Spleen (tissue), 11 donors: ENCODE results near the gene PRKCE. TPM values are rescaled to one million over a fixed set of nuclear protein-coding genes. Genes with fewer than 3 reads are reported as not detected.
"Not testable (repeated sequence)": the region's sequence is repeated elsewhere in the genome, so short reads cannot be mapped to it uniquely, and the experiment has no call there.

ENCODE experiments used
- DNase-seq: peaks from one replicate; pipeline ENCODE4 v3.0.0-alpha.2; 2020
- H3K27ac ChIP-seq, 8 donors: fragments of 200-600 bp; sonication (generic) in 7 of 8; 1 replicate in 4 of 8; 2 replicates in 4 of 8; pipeline versions ENCODE4 v1.5.0 to v1.8.0; 2016 to 2021; ENCODE audit warnings: inconsistent platforms in 4 of 8, mild to moderate bottlenecking in 4 of 8, moderate library complexity in 1 of 8
- H3K27me3 ChIP-seq, 7 donors: fragments of 200-600 bp; sonication (generic) in 6 of 7; replicated peaks in 1 of 7; 1 replicate in 4 of 7; 2 replicates in 3 of 7; pipeline versions ENCODE4 v1.5.0 to v1.8.0; 2016 to 2021; ENCODE audit warnings: inconsistent platforms in 3 of 7, mild to moderate bottlenecking in 1 of 7
- H3K36me3 ChIP-seq, 6 donors: fragments of 200-600 bp; sonication (generic) in 5 of 6; 1 replicate in 4 of 6; 2 replicates in 2 of 6; pipeline versions ENCODE4 v1.5.0 to v1.8.0; 2016 to 2021; ENCODE audit warnings: inconsistent platforms in 2 of 6
- H3K4me1 ChIP-seq, 6 donors: fragments of 200-600 bp; sonication (generic) in 5 of 6; 1 replicate in 3 of 6; 2 replicates in 3 of 6; pipeline versions ENCODE4 v1.5.0 to v1.8.0; 2016 to 2021; ENCODE audit warnings: inconsistent platforms in 3 of 6
- H3K4me3 ChIP-seq, 8 donors: fragments of 200-600 bp; sonication (generic) in 7 of 8; 1 replicate in 4 of 8; 2 replicates in 4 of 8; pipeline versions ENCODE4 v1.5.0 to v1.8.0; 2016 to 2021; ENCODE audit warnings: inconsistent platforms in 4 of 8, mild to moderate bottlenecking in 4 of 8, moderate library complexity in 2 of 8
- H3K9me3 ChIP-seq, 8 donors: fragments of 200-600 bp; sonication (generic) in 7 of 8; 1 replicate in 4 of 8; 2 replicates in 4 of 8; pipeline versions ENCODE4 v1.5.0 to v1.8.0; 2016 to 2021; ENCODE audit warnings: inconsistent platforms in 4 of 8
- POLR2A ChIP-seq, 3 donors: fragments of 450-650 bp; IDR thresholded peaks; one replicate each; pipeline ENCODE4 v1.5.1; 2017; ENCODE audit warnings: antibody characterized with exemption in 3 of 3, mild to moderate bottlenecking in 1 of 3
- POLR2AphosphoS5 ChIP-seq, 3 donors: sonication (generic); formaldehyde crosslinking; IDR thresholded peaks; one replicate each; pipeline ENCODE4 v1.5.1; 2017; ENCODE audit warnings: antibody characterized with exemption in 3 of 3
- WGBS, 5 donors: extraction: QIAGEN DNeasy Blood & Tissue Kit in 3 of 5; methylation state at CpG; one replicate each; pipeline versions ENCODE4 v1.1.5 to v1.1.7; 2013 to 2018; 5-methylcytosine and 5-hydroxymethylcytosine counted together
- intact Hi-C: fragments of 100-400 bp; cut with DNase I; formaldehyde crosslinking; loops from one replicate; pipeline ENCODE4 v1.15.0; 2023; ENCODE audit warnings: low total_unique reads
- polyA plus RNA-seq, 3 donors: library from polyadenylated mRNA; stranded (reverse); fragments of 200-250 nt; gene quantifications; one replicate each; pipeline ENCODE4 v1.2.1, GENCODE V29; 2013
- total RNA-seq, 7 donors: library from RNA; depleted of rRNA in 3 of 7; stranded (reverse); fragments of >200 nt in 3 of 7; fragmentation: NEBNext Ultra II Directional in 4 of 7; extraction: Animal tissue kit (Norgen Biotek cat#: 25700) in 4 of 7; gene quantifications; one replicate each; pipeline versions ENCODE4 v1.1.0 to v1.2.1, GENCODE V29; 2016 to 2021
- TF ChIP-seq, protein P1 (sequence below), 11 experiments: fragments of 200-600 bp in 7 of 11; fragments of 450-650 bp in 4 of 11; sonication (generic) in 4 of 11; IDR thresholded peaks in 8 of 11; conservative IDR thresholded peaks in 3 of 11; 1 replicate in 7 of 11; 2 replicates in 4 of 11; pipeline versions ENCODE4 v1.4.0 to v1.8.0; 2016 to 2021; ENCODE audit warnings: antibody characterized with exemption in 11 of 11, inconsistent platforms in 4 of 11, mild to moderate bottlenecking in 1 of 11
- donor health status: healthy with polysubstance abuse.
- donor health status: DM: no; HTN: no; CAD: no; lungs with moderate emphysema.
- donor health status: DM: no; HTN: no; CAD: no.
- donor health status: Bipolar disorder and iron deficiency.
- donor health status: healthy.
- donor health status: DM: no; HTN: no; CAD: no.
- donor health status: DM: yes; HTN: yes; CAD: no.

PRKCE gene
- total and polyA plus RNA-seq, 10 donors: 2.5 to 43.6 (median 18.8) TPM

DNA sequence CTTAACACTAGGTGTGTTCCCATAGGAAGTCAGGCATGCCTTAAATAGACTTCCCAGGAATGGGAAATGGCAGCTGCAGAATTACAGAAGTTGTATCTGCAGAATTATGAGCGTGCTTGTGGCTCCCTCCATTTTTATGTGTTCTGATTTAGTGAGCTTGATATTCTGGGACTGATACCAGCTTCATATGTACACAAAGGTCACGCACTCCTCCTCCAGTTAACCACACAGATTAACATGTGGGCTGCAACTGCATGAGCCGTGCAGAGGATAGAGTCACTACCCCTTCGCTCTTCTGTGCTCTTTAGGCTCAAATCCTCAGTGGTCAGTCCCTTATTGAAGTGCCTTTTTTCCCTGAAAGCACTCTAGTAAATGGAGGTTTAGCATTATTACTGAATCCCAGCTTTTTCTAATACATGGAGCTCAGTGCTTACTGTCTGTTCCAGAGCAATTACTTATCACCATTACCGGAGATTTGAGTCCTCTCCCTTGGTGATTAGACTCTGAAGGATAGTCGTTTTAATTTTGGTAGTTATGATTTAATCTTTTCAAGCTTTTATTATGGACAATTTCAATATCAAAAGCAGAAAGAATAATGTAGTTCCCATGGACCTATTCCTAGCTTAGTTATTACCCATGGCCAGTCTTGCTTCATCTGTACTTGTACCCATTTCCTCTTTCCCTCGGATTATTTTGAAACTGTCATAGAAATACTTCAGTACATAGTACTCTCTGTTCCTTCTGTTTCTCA lies 238.3 kb downstream of the PRKCE start:
- H3K27ac ChIP-seq: peak overlapping the region; percentile 44 to 97 (median 80)
- no peak for TF ChIP-seq POLR2AphosphoS5 (IDR thresholded peaks at IDR 0.05)
- no peak for TF ChIP-seq POLR2A (IDR thresholded peaks at IDR 0.05)
- TF ChIP-seq, protein P1, sequence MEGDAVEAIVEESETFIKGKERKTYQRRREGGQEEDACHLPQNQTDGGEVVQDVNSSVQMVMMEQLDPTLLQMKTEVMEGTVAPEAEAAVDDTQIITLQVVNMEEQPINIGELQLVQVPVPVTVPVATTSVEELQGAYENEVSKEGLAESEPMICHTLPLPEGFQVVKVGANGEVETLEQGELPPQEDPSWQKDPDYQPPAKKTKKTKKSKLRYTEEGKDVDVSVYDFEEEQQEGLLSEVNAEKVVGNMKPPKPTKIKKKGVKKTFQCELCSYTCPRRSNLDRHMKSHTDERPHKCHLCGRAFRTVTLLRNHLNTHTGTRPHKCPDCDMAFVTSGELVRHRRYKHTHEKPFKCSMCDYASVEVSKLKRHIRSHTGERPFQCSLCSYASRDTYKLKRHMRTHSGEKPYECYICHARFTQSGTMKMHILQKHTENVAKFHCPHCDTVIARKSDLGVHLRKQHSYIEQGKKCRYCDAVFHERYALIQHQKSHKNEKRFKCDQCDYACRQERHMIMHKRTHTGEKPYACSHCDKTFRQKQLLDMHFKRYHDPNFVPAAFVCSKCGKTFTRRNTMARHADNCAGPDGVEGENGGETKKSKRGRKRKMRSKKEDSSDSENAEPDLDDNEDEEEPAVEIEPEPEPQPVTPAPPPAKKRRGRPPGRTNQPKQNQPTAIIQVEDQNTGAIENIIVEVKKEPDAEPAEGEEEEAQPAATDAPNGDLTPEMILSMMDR (IDR thresholded peaks at IDR 0.05 in 8 of 11, conservative IDR thresholded peaks at IDR 0.05 in 3 of 11): no peak
- intact Hi-C loops: no loop called here

DNA sequence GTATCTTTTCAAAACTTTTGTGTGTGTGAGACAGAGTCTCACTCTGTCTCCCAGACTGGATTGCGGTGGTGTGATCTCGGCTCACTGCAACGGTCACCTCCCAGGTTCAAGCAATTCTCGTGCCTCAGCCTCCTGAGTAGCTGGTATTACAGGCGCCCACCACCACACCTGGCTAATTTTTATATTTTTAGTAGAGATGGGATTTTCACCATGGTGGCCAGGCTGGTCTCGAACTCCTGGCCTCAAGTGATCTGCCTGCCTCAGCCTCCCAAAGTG lies 238.8 kb downstream of the PRKCE start:
- intact Hi-C loops, DNase-seq, H3K9me3 ChIP-seq, H3K36me3 ChIP-seq, H3K27me3 ChIP-seq: not testable (repeated sequence)
- Histone ChIP-seq H3K4me1 (peaks cover 27 to 100% (median 79%) of the 10 kb centered on the region in 6 donors), H3K27ac (peak overlapping the region; percentile 44 to 97 (median 80)), H3K4me3 (peak overlapping the region in 2 of 8 donors; percentile 5 to 14)
- WGBS, 5 donors: 65 to 78% (median 76%) methylated on average over 6 of the region's 6 CpGs
- peak; percentile 15 to 68 (median 49) for TF ChIP-seq POLR2AphosphoS5 (IDR thresholded peaks at IDR 0.05)

More for the DNA sequence above, 238.3 kb downstream of the PRKCE start:
- Histone ChIP-seq H3K36me3 (no peaks in the 10 kb centered on the region), H3K4me3 (peak overlapping the region in 2 of 8 donors; percentile 5 to 21), H3K4me1 (peaks cover 30 to 100% (median 83%) of the 10 kb centered on the region in 6 donors), H3K9me3 (no peaks in the 10 kb centered on the region), H3K27me3 (no peaks in the 10 kb centered on the region)
- no peak for DNase-seq
- WGBS, 5 donors: 50 to 57% (median 52%) methylated on average over 7 of the region's 7 CpGs

DNA sequence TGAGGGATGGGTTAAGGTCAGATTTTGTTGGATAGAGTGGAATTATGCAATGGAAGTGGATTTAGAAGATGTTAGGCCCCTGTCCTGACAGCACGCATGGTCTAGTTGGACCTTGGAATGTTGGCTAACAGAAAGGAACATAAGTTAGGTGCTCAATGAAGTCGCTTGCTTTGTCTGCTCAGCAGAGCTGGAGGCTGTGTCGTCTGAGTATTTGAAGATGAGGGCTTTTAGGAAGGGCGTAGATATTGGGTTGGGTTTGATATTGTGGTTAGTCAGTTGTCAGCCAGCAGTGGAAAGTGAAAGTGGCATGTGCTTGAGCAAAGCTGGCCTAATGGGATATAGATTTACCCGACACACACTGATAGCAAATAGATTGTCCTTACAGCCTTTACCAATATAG lies 239.3 kb downstream of the PRKCE start:
- Histone ChIP-seq H3K9me3 (no peaks in the 10 kb centered on the region), H3K4me1 (peaks cover 27 to 100% (median 79%) of the 10 kb centered on the region in 6 donors), H3K27ac (peak overlapping the region; percentile 44 to 97 (median 80)), H3K4me3 (peak overlapping the region in 1 of 8 donors; percentile 14), H3K36me3 (no peaks in the 10 kb centered on the region), H3K27me3 (no peaks in the 10 kb centered on the region)
- intact Hi-C loops: no loop called here
- DNase-seq: no peak
- TF ChIP-seq, protein P1 (IDR thresholded peaks at IDR 0.05 in 8 of 11, conservative IDR thresholded peaks at IDR 0.05 in 3 of 11): no peak
- TF ChIP-seq POLR2AphosphoS5 (IDR thresholded peaks at IDR 0.05): peak in 1 of 3 donors; percentile 62
- 40 to 46% (median 44%) methylated on average over 5 of the region's 5 CpGs for WGBS, 5 donors

DNA sequence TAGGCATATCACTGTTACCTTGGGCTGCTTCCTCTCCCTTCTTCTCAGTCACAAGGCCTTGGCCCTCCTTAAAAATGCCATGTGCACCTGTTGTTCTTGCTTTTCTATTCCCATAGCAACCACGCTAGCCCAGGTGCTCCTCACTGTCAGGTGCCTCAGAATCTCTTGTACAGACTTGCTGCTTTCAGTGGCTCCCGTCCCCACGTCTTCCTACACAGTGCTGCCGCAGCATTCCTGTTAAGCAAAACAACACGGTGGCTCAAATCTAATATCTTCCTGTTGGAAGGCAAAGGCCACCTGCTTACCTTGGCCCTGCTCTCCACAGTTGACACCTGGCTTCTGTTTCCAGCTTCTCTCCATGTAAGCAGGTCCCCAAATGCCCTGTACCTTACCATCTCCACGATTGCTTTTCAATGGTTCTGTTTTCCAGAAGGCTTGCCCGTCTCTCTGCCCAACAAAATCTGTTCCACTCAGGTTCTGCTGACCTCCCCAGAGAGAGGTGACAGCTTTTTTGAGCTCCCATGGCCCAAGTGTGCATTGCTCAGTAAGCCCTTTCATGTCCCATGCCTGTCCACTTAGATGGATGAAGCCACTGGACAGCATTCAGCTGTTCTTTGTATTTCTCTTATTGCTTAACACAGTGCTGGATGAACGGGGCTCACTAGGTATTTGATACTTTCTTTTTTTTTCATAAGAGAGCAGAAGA lies 240.4 kb downstream of the PRKCE start:
- no peak for DNase-seq
- TF ChIP-seq POLR2A (IDR thresholded peaks at IDR 0.05) (no peak), POLR2AphosphoS5 (IDR thresholded peaks at IDR 0.05) (no peak)
- TF ChIP-seq, protein P1 (IDR thresholded peaks at IDR 0.05 in 8 of 11, conservative IDR thresholded peaks at IDR 0.05 in 3 of 11): no peak
- H3K36me3 ChIP-seq: no peaks in the 10 kb centered on the region
- peak overlapping the region in 4 of 8 donors; percentile 88 to 97 (median 92) for H3K27ac ChIP-seq
- 57 to 68% (median 60%) methylated on average over 8 of the region's 8 CpGs for WGBS, 5 donors
- no peak overlapping the region for H3K4me3 ChIP-seq
- intact Hi-C loops: no loop called here
- H3K9me3 ChIP-seq: no peaks in the 10 kb centered on the region
- peaks cover 27 to 100% (median 69%) of the 10 kb centered on the region in 6 donors for H3K4me1 ChIP-seq
- no peaks in the 10 kb centered on the region for H3K27me3 ChIP-seq
